Endothelial cell of umbilical vein (primary cell): ENCODE measurements around the gene KPNB1. TPM values are rescaled to one million over a fixed set of nuclear protein-coding genes. Genes with fewer than 3 reads are reported as not detected.

Source experiments
- BruUV-seq: library from RNA; stranded (reverse); fragments of 400-500 nt; replicated peaks from 2 replicates; lab custom pipeline; 2021; lab: Mats Ljungman, UMichigan
- CTCF ChIA-PET: fragments of 300-600, 350-600 bp; sonication (Branson Sonifier 250); formaldehyde crosslinking; loops from one replicate; lab custom pipeline; 2021; ENCODE audit warnings: antibody characterized with exemption, inconsistent platforms; lab: Charles Lee
- POLR2A ChIA-PET: fragments of 300-600, 350-600 bp; sonication (Branson Sonifier 250); formaldehyde crosslinking; loops from one replicate; lab custom pipeline; 2021; ENCODE audit warnings: antibody characterized with exemption, inconsistent platforms; lab: Charles Lee
- DNase-seq: peaks from one replicate; pipeline ENCODE4 v3.0.0-alpha.2; 2011; ENCODE audit warnings: low read depth, low spot score
- FAIRE-seq: peaks from 2 replicates; lab custom pipeline; 2011; peaks lifted over from hg19 to GRCh38; lab: Jason Lieb, UNC
- H2AFZ ChIP-seq: 2 replicates; pipeline ENCODE4 v1.6.0; 2012; ENCODE audit warnings: low read depth, low read length, control low read depth, inconsistent platforms
- H3K27ac ChIP-seq: 2 replicates; pipeline ENCODE4 v1.5.1; 2011; ENCODE audit warnings: low read depth, mild to moderate bottlenecking, control low read depth, low read length, moderate library complexity; ENCODE audit not compliant: insufficient read depth
- H3K27me3 ChIP-seq, 2 experiments: 2 replicates each; pipeline versions ENCODE4 v1.6.0 to v1.6.1; 2011; ENCODE audit warnings: low read length in 2 of 2, mixed read lengths in 1 of 2; ENCODE audit not compliant: control insufficient read depth in 2 of 2, insufficient read depth in 2 of 2
- H3K36me3 ChIP-seq, 2 experiments: 2 replicates in 1 of 2; 3 replicates in 1 of 2; pipeline ENCODE4 v1.5.1; 2011; ENCODE audit warnings: low read length in 2 of 2, mild to moderate bottlenecking in 1 of 2, moderate library complexity in 1 of 2; ENCODE audit not compliant: control insufficient read depth in 2 of 2, insufficient read depth in 2 of 2; ENCODE audit errors: extremely low read depth in 1 of 2
- H3K4me1 ChIP-seq: 3 replicates; pipeline ENCODE4 v1.5.1; 2011; ENCODE audit warnings: mild to moderate bottlenecking, low read length; ENCODE audit not compliant: control insufficient read depth, insufficient read depth; ENCODE audit errors: extremely low read depth
- H3K4me2 ChIP-seq: 2 replicates; pipeline ENCODE4 v1.6.1; 2011; ENCODE audit warnings: low read length, control low read depth, mixed read lengths; ENCODE audit not compliant: insufficient read depth
- H3K4me3 ChIP-seq, 3 experiments: fragments of 200-600 bp in 1 of 3; sonication (generic), shearing (Covaris generic) in 1 of 3; replicated peaks in 1 of 3; 2 replicates each; pipeline ENCODE4 v1.5.1; 2011 to 2016; ENCODE audit warnings: control low read depth in 3 of 3, low read length in 3 of 3, mild to moderate bottlenecking in 2 of 3, inconsistent platforms in 1 of 3, low read depth in 1 of 3, moderate library complexity in 1 of 3; ENCODE audit not compliant: insufficient read depth in 1 of 3
- H3K79me2 ChIP-seq: 2 replicates; pipeline ENCODE4 v1.6.0; 2012; ENCODE audit warnings: low read length, inconsistent platforms; ENCODE audit not compliant: control insufficient read depth, insufficient read depth
- H3K9ac ChIP-seq: replicated peaks from 2 replicates; pipeline ENCODE3; 2011; ENCODE audit warnings: low read length, control low read depth; ENCODE audit not compliant: insufficient read depth; ENCODE audit errors: extremely low read depth
- H3K9me1 ChIP-seq: replicated peaks from 3 replicates; pipeline ENCODE4 v1.6.0; 2011; ENCODE audit warnings: mild to moderate bottlenecking, low read length; ENCODE audit not compliant: control insufficient read depth, insufficient read depth; ENCODE audit errors: extremely low read depth
- H3K9me3 ChIP-seq: replicated peaks from 2 replicates; pipeline ENCODE4 v1.5.1; 2012; ENCODE audit warnings: low read length, inconsistent platforms; ENCODE audit not compliant: control insufficient read depth, insufficient read depth
- H4K20me1 ChIP-seq: replicated peaks from 2 replicates; pipeline ENCODE3; 2011; ENCODE audit warnings: mild to moderate bottlenecking, low read length; ENCODE audit not compliant: control insufficient read depth, insufficient read depth; ENCODE audit errors: extremely low read depth
- EZH2 ChIP-seq: IDR thresholded peaks from 2 replicates; pipeline ENCODE4 v1.6.1; 2012; ENCODE audit warnings: borderline replicate concordance, low read depth, mild to moderate bottlenecking, moderate library complexity, low read length, inconsistent platforms; ENCODE audit not compliant: severe bottlenecking
- FOS ChIP-seq: IDR thresholded peaks from 2 replicates; pipeline ENCODE4 v1.6.1; 2011; ENCODE audit warnings: mild to moderate bottlenecking, low read length, moderate library complexity, borderline replicate concordance; ENCODE audit not compliant: insufficient read depth
- GATA2 ChIP-seq: IDR thresholded peaks from 2 replicates; pipeline ENCODE4 v1.7.0; 2011; ENCODE audit warnings: low read depth, mild to moderate bottlenecking, moderate library complexity, mixed read lengths, low read length; ENCODE audit not compliant: insufficient read length, insufficient read depth
- JUN ChIP-seq: IDR thresholded peaks from 2 replicates; pipeline ENCODE4 v1.6.1; 2011; ENCODE audit warnings: borderline replicate concordance, low read depth; ENCODE audit not compliant: insufficient read length, insufficient read depth
- MYC ChIP-seq: IDR thresholded peaks from one replicate; pipeline ENCODE4 v1.6.1; 2011; ENCODE audit warnings: mild to moderate bottlenecking, low read depth, low read length
- POLR2A ChIP-seq: IDR thresholded peaks from 2 replicates; pipeline ENCODE4 v1.6.1; 2012; ENCODE audit warnings: low read depth, mild to moderate bottlenecking, control low read depth, low read length
- POLR2AphosphoS5 ChIP-seq: IDR thresholded peaks from 2 replicates; pipeline ENCODE4 v1.6.1; 2012; ENCODE audit warnings: low read depth, mild to moderate bottlenecking, control low read depth, low read length, moderate library complexity; ENCODE audit not compliant: insufficient read depth
- dilution Hi-C: fragments of 300-500 bp; cut with MboI; formaldehyde crosslinking; loops from one replicate; pipeline ENCODE4 v1.15.0; 2019; ENCODE audit warnings: low sequenced_read_pairs; ENCODE audit not compliant: extremely low pct_ligation_motif_present
- intact Hi-C: fragments of 100-400 bp; cut with micrococcal nuclease; formaldehyde crosslinking; loops from one replicate; pipeline ENCODE4 v1.10.0; 2022
- polyA plus RNA-seq, 4 experiments: library from polyadenylated mRNA; depleted of rRNA in 3 of 4; stranded (reverse) in 3 of 4; unstranded in 1 of 4; fragments of >200 nt; gene quantifications; 2 replicates each; pipeline versions ENCODE4 v1.2.1 to v1.2.3, GENCODE V29; 2011 to 2012; ENCODE audit warnings: missing spikeins in 1 of 4
- total RNA-seq: library from RNA; stranded (reverse); gene quantifications from 2 replicates; pipeline ENCODE4 v1.2.3, GENCODE V29; 2021
- TF ChIP-seq, protein P1 (sequence below), 2 donors: IDR thresholded peaks; 1 replicate in 1 of 2; 2 replicates in 1 of 2; pipeline ENCODE4 v1.5.1; 2011; ENCODE audit warnings: low read length in 2 of 2, mild to moderate bottlenecking in 2 of 2, moderate library complexity in 2 of 2, control low read depth in 1 of 2, inconsistent platforms in 1 of 2, low read depth in 1 of 2; ENCODE audit not compliant: insufficient read depth in 1 of 2; ENCODE audit errors: extremely low read depth in 1 of 2
- TF ChIP-seq, protein P2 (sequence below): IDR thresholded peaks from 2 replicates; pipeline ENCODE4 v1.6.1; 2011; ENCODE audit not compliant: insufficient read depth, insufficient read length

KPNB1 gene
- total and polyA plus RNA-seq, 2 donors (not counting 3 experiments of a cell fraction or from before 2014, with no cell fraction given): 119 to 495 TPM

DNA sequence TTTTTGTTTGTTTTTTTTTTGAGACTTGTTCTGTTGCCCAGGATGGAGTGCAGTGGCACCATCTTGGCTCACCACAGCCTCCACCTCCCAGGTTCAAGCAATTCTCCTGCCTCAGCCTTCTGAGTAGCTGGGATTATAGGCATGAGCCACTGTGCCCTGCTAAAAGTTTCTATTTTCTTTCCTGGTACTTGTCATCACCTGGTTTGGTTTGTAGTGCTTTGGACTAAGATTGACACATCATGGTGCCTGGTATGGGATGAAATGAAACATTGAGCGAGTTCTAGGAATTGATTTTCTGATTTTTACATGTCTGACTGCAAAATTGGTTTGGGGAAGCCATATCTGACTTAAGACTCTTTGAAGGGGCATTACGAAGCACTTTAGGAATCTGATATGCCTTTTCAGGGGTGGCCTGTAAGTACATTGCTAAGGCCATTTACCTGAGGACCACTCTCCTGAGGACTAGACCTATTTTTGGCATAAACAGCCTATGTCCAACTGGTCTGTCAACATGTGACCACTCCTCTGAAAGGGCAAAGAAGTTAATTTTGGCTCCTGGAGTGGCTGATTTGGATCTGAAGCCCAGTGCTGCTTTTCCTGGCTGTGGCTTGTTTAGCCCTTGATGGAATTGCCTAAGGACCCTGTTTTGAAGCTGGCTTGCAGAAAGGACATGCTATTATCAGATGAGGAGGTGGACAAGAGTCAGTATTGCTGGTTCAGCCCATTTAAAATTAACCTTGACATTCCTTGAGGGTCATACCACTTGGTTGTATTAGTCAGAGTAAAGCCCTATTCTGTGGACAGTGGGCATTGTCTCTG, 25.9 kb downstream of the KPNB1 start:
- H3K9ac ChIP-seq: no peak overlapping the region
- H3K4me3 ChIP-seq: no peak overlapping the region
- no peaks in the 10 kb centered on the region for H3K27me3 ChIP-seq
- FAIRE-seq (no peak), DNase-seq (no peak)
- POLR2A ChIA-PET: no interaction called here
- H3K36me3 ChIP-seq: peaks cover 64 to 71% of the 10 kb centered on the region in 2 experiments
- TF ChIP-seq POLR2A (peak; percentile 49), GATA2 (no peak)
- BruUV-seq: no TSS peak
- no peaks in the 10 kb centered on the region for H3K4me1 ChIP-seq
- H3K4me2 ChIP-seq: no peak overlapping the region
- peaks cover 5% of the 10 kb centered on the region for H4K20me1 ChIP-seq
- H2AFZ ChIP-seq: no peak overlapping the region
- no peak overlapping the region for H3K27ac ChIP-seq
- H3K9me1 ChIP-seq: no peaks in the 10 kb centered on the region
- peaks cover 22% of the 10 kb centered on the region for H3K79me2 ChIP-seq
- dilution Hi-C loops: no loop called here
- CTCF ChIA-PET: interaction anchor here (2.2 to 4.0 kb wide), 3 partner anchors 11 to 60 kb away, joined by 5 to 43 read pairs (median 14); no protein-coding TSS in a partner anchor
- H3K9me3 ChIP-seq: no peaks in the 10 kb centered on the region
- intact Hi-C loops: no loop called here

DNA sequence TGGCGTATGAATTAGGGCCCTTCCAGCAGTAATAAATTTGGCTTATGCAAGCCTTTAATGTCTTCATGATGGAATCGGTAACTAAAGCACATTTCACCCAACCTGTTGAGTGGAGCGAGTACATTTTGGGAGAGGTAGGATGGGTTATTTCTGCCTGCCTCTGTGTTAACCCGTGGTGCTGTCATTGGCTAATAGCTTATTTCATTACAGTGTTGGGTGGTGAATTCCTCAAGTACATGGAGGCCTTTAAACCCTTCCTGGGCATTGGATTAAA, 26.4 kb downstream of the KPNB1 start:
- Histone ChIP-seq H3K27me3 (no peaks in the 10 kb centered on the region), H3K4me1 (no peaks in the 10 kb centered on the region), H4K20me1 (peaks cover 5% of the 10 kb centered on the region), H3K79me2 (peaks cover 22% of the 10 kb centered on the region), H3K9me3 (no peaks in the 10 kb centered on the region), H3K4me2 (no peak overlapping the region), H3K9ac (no peak overlapping the region), H3K9me1 (no peaks in the 10 kb centered on the region), H2AFZ (no peak overlapping the region), H3K27ac (no peak overlapping the region), H3K36me3 (peaks cover 62 to 70% of the 10 kb centered on the region in 2 experiments), H3K4me3 (no peak overlapping the region)
- no peak for TF ChIP-seq JUN
- TF ChIP-seq, protein P1, sequence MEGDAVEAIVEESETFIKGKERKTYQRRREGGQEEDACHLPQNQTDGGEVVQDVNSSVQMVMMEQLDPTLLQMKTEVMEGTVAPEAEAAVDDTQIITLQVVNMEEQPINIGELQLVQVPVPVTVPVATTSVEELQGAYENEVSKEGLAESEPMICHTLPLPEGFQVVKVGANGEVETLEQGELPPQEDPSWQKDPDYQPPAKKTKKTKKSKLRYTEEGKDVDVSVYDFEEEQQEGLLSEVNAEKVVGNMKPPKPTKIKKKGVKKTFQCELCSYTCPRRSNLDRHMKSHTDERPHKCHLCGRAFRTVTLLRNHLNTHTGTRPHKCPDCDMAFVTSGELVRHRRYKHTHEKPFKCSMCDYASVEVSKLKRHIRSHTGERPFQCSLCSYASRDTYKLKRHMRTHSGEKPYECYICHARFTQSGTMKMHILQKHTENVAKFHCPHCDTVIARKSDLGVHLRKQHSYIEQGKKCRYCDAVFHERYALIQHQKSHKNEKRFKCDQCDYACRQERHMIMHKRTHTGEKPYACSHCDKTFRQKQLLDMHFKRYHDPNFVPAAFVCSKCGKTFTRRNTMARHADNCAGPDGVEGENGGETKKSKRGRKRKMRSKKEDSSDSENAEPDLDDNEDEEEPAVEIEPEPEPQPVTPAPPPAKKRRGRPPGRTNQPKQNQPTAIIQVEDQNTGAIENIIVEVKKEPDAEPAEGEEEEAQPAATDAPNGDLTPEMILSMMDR (IDR thresholded peaks at IDR 0.05; ENCODE audit: extremely low read depth in 1 of 2, insufficient read depth in 1 of 2, low read depth in 1 of 2, low read length in 2 of 2): no peak
- TF ChIP-seq, protein P2, sequence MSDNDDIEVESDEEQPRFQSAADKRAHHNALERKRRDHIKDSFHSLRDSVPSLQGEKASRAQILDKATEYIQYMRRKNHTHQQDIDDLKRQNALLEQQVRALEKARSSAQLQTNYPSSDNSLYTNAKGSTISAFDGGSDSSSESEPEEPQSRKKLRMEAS: no peak
- no peak for TF ChIP-seq EZH2
- TF ChIP-seq FOS: no peak
- TF ChIP-seq MYC: no peak
- TF ChIP-seq POLR2A: no peak
- TF ChIP-seq GATA2: no peak
- TF ChIP-seq POLR2AphosphoS5: no peak
- CTCF ChIA-PET: interaction anchor here (2.2 to 4.0 kb wide), 2 partner anchors 12 to 60 kb away, joined by 5 to 43 read pairs; no protein-coding TSS in a partner anchor
- FAIRE-seq (no peak), DNase-seq (no peak)
- POLR2A ChIA-PET: no interaction called here
- BruUV-seq: no TSS peak
- intact Hi-C loops (no loop called here), dilution Hi-C loops (no loop called here)
